GM19372 (cell line): ENCODE measurements around the gene TLE3.
"Not testable (repeated sequence)": the region's sequence is repeated elsewhere in the genome, so short reads cannot be mapped to it uniquely, and the experiment has no call there.

Source experiments
- ATAC-seq: cut with Tn5 transposase; IDR thresholded peaks from one replicate; pipeline ENCODE4 v1.9.1; 2021; ENCODE audit warnings: mild to moderate bottlenecking, low read depth, moderate library complexity; ENCODE audit not compliant: unreplicated experiment

Gene TLE3

DNA sequence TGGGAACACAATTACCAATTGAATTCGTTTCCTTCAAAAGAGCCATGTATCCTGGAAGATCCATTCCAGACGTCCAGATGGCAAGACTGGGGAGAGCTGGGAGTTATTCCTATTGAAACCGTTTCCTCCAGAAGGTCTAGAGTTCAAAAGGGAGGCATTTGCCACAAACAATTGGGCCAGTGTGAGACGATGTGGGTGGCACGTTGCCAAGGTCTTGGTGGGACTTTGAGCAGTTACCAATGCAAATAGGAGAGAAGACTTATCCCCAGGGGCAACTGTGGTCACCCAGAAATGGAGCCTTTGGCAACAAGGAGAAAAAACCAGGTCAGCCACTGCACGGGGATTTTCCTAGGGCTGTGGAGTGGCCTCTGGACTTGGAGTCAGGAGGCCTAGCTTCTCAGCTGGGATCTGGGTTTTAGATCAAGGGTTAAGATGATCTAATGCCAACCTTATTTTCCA, 29.6 kb upstream of the TLE3 start:
- no peak for ATAC-seq

DNA sequence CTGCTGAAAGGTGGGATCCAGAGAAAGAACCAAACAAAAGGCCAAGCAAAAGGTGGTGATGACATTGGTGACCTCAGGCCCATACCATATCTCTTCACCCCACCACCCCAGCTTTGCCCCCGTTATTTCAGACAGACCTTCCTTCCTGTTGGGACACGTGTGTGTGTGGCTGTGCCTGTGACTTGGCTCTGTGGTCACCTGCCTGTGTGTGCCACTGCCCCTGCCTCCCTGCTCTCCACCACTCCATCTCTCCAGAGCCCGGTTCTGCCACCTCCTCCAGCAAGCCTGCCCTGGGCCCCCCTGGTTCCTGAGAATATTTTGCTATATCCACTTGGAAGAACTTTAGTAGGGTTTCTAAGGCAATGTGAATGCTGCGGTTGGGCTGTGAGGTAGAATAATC, 28.6 kb upstream of the TLE3 start:
- ATAC-seq = no peak

DNA sequence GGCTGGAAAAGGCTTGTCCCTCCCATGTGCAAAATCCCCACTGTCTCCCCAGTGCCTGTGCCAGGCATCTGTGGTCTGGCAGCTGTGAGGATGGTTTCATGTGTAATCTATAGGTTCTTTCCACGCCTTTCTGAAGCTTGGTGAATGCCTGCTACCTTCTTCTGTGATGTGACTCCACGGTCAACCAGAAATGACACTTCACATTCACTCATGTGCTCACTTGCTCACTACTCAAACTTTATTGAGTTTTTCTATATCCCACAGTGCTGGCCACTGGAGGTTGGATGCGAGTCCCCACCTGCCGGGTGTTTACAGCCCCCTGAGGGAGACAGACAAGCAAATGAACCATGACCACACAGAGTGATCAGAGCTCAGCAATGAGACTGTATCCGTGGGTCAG, 27.9 kb upstream of the TLE3 start:
- no peak for ATAC-seq

DNA sequence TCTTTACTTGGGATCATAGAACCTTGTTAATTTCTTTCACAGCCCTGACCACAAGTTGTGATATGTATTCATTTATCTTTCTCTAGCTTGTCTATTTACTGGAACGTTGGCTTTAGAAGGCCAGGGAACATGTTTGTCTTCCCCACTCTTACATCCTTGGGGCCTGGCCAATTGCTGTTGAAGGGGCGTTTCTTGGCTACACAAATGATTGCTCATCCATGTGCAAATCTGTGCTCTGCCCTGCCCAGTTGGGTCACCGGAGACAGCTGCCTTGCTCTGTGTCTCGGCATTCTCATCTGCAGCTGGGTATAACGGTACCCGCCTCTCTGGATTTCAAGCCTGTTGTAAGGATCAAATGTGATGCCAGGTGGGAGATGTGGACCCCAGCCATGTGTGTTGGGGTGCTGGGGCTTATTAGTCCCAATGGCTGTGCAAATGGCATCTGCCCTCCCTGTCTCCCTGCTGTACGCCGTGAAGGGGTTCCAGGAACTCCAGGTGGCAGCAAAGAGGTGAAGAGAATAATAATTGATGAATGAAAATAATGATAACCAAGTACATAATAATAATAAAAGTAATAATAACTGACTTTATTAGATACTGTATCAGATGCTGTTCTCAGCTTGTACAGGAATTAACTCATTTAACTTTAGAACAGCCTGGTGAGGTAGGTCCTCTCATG, 24.0 kb upstream of the TLE3 start:
- ATAC-seq = no peak

DNA sequence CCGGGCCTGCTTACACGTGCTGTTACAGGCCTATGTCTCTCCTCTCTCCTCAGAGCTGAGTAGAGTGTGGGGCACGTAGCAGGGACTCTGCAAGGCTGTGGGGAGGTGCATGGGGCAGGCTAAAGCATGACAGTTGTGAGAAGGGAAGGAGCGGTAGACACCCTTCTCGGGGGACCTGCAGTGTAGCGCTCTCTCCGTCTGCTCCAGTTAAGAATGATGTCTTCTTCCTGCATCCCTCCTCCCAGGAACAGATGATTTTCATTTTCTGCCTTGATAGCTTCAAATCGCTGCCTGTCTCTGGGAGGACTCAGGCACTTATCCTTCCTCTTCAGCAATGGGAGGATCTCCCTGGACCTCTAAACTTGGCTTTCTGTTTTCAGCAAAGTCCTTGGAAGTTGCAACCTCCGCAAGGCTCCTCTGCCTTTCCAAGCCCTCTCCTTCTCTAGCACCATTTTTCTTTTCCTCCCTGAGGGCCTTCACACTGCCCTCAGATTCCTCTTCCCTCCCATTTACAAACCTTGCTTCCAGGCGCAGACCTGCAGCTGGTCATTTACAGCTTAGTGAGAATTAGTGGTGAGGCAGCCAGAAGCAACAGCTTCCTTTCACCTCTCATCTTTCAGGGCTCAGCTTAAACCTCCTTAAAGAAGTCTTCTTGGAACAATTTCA, 23.4 kb upstream of the TLE3 start:
- ATAC-seq = no peak

DNA sequence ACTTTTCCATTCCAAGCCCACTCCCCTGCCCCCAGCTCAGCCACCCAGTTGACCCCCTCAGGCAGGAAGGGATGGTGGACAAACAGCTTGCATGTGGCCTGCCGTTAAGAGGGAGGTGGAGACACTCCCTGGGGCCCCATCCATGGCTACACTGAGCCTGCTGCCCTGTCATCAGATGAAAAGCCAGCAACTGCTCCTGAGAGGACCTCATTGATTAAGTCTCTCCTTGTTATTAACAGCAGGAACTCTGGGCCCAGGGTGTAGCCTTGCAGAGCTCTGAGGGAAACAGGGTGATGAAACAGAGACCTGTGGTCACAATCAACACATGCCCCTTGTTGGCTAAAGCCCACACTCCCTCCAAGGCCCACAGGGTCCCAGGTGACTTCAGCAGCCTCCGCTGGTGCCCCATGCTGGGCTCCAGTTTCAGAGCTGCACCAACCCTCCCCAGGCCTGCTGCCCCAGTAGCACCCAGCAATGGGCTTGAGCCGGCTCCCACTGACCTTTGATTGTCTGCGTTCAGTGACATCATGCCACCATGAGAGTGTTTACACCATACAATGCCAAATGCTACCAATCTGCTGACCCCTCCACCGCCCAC, 22.3 kb upstream of the TLE3 start:
- ATAC-seq = no peak

DNA sequence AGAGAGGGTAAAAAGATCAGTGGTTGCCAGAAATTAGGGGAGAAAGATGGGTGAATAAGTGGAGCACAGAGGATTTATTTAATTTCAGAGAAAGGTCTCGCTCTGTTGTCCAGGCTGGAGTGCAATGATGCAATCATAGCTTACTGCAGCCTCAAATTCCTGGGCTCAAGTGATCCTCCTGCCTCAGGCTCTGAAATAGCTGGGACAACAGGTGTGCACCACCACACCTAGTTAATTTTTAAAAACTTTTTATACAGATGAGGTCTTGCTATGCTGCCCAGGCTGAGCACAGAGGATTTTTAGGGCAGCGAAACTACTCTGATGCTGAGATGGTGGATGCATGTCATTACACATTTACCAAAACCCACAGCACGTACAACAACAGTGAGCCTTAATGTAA, 20.9 kb upstream of the TLE3 start:
- no peak for ATAC-seq

DNA sequence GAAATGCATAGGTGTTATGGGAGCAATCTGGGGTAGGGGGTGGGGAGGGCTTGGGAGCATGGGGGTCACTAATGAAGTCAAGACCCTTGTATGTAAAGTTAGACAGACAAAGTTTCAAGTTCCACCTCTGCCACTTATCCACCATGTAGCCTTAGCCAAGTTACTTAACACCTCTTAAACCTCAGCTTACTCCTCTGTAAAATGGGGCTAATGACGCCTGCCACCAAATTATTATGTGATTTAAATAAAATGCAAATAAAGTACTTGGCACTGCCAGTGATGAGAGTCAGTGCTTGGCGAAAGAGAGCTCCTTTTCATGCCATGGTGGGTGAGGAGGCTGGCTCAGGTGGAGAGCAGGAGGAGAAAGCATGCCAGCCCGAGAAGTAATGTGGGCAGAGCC, 18.6 kb upstream of the TLE3 start:
- ATAC-seq = no peak

DNA sequence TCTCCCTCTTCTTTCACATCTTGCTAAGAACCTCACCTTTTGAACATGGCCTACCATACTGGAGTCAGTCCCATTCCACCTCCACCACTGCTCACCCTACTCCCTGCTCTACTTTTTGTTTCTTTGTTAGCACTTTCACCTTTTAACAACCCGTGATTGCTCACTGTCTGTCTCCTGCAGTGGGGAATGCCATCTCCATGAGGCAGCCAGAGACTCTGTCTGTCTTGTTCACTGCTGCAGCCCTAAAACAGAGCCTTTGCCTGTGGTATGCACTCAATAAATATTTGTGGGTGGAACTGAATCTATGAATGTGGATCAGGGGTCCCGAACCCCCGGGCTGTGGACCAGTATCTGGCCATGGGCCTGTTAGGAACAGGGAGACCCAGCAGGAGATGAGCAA, 16.5 kb upstream of the TLE3 start:
- ATAC-seq = no peak

DNA sequence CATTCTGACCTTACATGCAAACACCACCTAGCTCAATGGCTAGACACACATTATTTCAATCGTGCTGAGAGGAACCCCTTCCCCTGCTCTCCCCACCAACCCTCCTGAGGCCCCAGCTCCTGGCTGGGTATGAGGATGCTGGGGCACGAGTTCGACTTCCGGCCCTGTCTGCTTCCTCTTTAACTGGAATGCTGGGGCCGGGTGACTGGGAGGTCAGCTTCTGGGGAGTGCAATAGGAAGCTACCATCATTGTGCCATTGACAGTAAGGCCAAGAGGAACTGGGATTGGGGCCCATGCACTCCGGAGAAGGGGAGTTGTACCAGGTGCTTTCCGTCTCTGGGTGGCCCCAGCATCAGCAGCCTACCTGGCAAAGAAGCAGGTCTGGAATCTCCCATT, 15.6 kb upstream of the TLE3 start:
- no peak for ATAC-seq

DNA sequence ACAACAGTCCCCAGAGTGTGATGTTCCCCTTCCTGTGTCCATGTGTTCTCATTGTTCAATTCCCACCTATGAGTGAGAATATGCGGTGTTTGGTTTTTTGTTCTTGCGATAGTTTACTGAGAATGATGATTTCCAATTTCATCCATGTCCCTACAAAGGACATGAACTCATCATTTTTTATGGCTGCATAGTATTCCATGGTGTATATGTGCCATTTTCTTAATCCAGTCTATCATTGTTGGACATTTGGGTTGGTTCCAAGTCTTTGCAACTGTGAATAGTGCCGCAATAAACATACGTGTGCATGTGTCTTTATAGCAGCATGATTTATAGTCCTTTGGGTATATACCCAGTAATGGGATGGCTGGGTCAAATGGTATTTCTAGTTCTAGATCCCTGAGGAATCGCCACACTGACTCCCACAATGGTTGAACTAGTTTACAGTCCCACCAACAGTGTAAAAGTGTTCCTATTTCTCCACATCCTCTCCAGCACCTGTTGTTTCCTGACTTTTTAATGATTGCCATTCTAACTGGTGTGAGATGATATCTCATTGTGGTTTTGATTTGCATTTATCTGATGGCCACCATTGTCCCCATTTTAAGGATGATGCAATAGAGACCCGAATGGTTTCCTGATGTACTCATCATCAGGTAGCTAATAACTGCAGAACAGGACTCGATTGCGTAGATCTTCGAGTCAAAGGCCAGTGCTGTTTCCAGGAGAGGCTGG, 15.0 kb upstream of the TLE3 start:
- ATAC-seq = not testable (repeated sequence)

DNA sequence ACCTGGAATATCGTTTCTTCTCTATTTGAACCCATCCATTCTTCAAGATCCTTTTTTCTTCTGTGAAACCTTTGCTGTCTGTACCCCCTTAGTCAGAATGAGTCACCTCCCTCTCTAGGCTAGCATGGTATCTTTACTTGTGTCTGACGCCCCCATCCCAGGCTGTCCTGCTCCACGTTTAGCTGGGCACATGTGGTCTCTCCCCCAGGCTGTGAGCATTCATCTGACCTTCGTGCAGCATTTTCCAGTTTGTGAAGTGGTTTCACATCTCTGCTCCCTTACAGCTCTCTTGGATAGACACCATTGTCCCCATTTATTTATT, 14.3 kb upstream of the TLE3 start:
- no peak for ATAC-seq

DNA sequence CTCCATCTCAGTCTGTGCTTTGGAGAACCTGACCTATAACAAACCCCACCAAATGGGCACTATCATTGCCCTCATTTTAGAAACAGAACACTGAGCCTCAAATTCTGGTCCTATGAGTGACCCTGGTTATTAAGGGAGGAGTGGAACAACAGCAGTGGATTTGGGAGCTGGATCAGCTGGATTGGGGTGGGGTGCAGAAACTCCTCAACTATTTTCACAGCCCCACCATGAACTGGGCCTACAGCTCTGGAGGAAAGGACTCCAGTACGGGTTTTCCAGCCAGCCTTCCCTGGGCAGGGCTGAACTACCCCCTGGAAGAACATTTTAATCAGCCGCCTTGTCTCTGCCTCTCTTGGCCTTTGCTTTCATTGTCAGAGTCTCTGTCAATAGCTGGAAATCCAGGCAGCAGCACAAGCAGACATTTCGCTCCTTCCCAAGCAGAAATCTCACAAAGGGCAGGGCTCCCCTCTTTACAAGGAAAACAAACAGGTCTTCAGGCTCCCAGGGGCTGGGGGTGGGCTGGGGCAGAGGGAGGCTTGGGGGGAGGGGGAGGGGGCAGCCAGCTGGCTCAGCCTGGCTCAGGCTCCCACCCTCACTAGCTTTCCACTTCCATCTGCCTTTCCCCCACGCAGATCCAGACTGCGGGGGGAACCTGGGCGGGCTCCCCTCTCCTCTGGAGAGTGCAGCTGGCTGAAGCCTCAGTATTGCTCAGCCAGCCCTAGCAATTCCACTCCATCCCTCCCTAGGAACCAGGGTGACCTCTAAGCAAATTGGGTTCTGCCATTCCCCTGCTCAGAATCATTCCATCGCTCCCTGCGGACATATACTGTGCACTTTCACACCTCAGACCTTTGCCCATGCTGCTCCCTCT, 13.7 kb upstream of the TLE3 start:
- ATAC-seq = no peak

DNA sequence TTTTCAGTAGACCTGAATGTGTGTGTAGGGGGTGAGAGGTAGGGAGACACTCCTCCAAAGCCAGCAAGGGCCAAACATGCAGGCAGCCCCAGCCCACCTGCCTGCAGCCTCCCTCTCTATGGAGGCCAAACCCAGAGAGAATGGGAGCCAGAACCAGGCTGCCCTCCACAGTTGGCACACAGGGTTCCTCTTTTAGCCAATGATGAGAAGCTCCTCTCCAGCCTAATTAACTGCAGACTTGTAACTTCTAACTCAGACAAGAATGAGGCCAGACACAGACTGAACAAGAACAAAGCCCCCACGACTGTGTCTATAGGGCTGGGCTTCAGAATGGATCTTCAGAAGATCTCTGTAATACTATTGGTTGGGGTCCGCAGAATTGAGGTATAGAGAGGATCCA, 12.3 kb upstream of the TLE3 start:
- ATAC-seq = no peak

DNA sequence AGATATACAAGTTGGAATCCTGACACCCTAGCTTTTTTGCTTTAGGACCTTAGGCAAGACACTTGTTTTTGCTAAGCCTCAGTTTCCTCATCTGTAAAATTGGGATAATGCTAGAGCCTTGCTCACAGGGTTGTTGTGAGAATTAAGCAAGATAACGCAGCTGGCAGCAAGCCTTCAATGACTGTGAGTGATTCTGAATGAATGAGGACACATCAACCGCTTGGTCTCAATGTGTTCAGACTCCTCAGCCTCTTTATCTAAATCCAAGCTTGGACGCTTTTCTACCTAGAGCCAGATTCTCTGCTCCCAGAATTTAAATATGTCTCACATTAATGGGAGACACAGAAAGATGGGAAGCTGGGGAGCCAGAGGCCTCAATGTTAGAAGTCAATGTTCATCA, 11.8 kb upstream of the TLE3 start:
- no peak for ATAC-seq

DNA sequence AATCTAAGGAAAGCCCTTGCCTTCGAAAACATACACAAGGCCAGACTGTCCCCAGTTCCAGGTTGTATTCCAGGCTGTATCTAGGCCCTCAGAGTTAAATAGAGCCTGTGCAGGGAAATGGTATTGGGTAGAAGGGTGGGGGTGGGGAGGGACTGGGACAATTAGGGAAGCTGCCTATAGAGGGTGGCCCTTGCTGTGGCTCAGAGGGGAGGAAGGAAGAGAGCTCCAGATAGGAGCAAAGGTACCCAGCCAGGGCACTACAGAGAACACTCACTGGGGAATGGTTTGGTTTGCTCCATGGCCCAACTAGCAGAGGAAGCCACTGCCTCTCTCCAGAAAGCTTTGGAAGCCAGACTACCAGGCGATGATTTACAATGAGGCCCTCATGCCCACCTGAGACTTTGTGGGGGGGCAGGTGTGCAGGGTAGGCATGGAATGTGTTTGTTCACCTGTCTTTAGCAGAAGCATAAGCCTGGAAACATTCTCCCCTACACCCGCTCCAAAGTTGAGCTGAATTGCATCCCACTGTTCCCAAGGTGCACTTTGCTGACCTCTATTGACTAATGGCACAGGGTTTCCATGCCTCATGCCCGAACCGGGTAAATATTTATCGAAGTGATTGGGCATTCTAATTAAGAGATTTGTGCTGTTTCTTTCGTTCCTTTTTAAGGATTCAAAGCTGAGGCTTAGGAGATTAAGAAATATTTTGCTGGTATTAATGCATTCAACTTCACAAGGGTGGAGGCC, 6.3 kb upstream of the TLE3 start:
- ATAC-seq = no peak

DNA sequence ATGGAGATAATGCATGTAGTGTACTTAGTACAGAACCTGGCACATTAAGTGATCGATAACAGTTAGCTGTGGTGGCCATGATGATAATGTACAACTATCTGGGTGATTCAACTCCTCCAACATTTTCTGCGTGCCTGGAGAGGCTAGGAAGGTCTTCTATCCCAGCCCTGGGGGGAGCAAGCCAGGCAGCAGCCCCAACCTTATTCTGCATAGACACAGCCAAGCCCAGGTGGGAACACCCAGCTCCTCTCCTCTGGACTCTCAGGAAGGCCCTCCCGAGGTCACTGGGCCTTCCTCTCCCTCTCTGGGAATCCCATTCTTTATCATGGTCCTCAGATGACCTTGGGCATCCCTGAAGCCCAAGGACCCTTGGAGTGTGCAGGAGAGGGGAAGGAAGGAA, 5.1 kb upstream of the TLE3 start:
- no peak for ATAC-seq

DNA sequence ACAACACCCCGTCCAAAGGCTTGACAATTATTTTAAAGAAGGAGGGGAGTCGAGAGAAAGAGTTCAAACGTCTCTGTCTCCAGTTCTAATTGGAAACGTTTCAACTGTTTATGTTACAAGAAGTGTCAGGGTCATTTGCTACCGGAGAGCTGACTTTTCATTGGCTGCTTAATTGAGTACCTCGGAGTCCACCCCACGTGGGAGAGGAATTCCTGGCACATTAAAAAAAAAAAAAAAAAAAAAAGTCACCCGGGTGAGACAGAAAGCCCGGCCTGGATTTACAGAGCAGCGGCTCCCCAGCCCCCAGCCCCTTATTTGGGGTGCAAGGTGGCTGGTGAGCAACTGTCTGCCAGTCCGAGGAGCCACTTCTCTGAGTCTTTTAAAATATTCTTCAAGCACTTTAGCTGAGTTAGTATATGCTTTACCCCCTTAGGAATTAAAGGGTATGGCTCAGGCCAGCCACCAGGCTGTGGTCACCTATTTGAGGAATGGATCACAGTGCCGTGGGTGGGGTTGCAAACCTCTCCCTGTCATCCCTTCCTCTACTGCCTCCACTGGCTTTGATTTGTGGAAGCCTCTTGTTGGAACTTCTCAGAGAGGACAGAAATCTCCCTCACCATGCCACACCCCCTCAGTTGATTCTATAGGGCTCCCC, 3.9 kb upstream of the TLE3 start:
- ATAC-seq = no peak
